Middle frontal gyrus (tissue), 1 donor: ENCODE data around the gene MT1X.

Source experiments
- DNase-seq: peaks from one replicate; pipeline ENCODE4 v3.0.0-alpha.2; 2015; ENCODE audit warnings: low spot score; ENCODE audit errors: extremely low spot score

MT1X gene

DNA sequence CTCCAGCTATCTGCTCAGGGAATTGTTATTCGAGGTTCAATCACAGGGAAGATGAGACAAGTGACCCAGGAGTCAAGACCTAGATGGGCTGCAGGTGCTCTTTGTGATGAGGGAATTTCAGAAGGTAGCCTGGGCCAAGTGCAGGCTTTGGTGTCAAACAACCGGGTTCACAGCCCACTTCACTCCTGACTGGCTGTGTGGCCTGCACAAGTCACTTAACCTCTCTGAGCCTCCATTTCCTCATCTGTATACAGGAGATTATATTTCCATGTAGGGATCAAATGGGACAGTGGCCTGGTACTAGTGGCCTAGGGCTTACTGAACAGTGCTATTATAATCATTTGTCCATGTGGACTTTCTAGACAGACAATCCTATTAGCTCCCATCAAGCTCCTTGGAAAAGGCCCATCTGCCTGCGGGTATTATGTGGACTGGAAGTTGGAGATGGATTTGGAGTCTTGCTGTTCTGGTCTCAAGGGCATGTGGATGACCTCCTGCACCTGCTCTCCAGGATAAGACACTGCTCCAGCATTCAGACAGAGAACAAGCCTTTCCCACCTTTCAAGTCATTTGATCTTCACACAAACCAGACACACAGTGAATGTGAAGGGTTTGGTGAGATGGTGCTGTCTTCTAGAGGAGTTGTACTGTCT is 3.1 kb upstream of the MT1X start:
- DNase-seq: no peak

DNA sequence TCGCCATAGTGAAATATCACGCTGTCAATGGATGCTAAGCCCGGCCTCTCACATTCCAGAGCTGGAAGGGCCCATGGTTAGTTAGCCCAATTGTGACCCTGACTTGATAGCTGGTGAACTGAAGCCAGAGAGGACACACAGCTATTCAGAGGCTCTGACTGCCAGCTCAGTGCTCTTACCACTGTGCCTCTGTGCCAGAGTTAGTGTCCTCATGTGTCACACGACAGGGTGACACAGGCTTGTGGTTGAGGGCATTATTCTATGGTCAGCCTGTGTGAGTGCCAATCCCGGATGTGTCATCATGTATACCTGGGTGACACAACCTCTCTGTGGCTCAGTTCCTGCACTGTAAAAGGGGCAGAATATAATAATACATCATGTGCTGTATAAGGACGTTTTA is 2.5 kb upstream of the MT1X start:
- no peak for DNase-seq

DNA sequence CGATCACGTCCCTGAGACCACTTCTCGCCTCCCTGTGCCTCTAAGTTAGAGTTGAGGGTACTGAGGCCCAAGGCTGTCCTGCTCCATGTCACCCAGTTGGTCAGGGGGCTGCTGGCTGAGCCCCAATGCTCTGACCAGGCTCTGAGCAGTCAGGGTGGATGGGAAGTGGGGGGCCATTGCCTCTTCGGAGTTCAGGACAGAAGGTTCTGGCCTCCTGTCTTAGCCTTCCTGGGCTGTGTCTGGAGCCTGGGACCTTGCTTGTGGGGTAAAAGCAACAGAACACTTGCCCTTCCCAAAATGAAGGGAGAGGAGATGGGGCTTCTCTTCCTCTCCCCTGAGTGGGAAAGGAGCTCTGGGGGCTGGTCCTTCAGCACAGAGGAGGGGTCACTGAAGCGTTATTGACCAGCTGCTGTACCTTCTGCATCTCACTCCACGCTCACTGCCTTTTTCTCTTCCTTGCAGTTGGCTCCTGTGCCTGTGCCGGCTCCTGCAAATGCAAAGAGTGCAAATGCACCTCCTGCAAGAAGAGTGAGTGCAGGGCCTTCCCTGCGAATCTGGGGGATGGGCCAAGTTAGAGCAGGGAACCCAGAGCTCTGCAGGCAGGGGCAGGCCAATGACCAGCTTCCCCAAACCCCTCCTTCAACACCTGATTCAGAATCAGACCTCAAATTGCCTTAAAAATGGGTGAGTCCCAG is 580 bp downstream of the MT1X start:
- DNase-seq: no peak

DNA sequence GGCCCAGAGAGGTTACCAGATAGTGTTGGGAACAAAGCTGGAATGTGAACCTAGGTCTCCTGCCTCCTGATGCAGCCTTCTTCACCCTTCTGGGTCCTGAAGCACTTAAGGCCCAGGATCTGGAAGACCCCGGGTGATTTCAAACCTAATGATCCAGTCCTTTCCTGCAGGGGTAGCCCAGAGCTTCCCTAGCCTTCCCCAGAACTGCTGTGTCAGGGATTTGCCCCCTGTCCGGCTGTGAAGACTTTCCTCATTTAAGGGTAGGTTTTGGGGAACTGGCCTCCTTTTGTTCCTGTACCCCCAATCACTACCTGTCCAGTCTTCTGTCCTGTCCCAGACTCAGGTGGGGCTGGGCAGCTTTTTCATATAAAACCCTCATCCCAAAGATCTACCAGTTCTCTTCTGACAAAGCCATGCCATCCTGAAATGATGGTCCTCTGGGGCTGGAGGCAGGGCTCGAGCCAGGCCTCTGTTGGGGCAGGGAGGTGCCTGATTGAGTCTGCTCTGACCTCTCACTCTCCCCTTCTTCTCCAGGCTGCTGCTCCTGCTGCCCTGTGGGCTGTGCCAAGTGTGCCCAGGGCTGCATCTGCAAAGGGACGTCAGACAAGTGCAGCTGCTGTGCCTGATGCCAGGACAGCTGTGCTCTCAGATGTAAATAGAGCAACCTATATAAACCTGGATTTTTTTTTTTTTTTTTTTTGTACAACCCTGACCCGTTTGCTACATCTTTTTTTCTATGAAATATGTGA is 1.3 kb downstream of the MT1X start:
- no peak for DNase-seq

DNA sequence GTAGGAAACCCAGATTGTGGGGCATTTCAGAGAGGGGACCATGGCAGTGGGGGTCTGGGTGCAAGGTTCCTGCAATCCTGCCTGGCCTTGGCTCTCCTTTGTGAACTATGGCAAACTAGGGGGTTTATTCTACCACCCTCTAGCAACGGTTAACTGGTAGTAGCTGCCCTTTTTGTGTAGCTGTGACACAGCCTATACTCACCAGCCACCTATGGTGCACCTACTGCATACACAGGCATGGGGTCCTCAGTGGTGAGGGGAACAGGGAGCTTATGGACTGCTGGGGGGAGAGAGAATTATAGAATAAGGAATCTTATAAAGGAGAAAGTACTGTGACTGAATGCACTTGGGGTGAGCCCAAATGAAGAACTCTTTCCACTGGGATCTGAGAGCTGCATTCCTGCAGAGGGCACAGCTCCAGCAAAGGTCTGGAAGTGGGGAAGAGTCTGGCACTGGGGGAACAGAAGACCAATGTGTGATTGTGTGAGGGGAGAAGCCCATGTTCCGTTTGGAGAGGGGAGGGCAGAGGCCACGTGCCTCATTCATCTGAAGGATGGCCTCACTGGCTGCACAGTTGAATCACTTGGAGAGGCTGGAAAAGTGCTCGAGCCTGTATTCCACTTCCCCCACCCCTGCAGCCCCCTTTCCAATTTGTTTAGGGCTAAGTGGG is 2.1 kb downstream of the MT1X start:
- no peak for DNase-seq

DNA sequence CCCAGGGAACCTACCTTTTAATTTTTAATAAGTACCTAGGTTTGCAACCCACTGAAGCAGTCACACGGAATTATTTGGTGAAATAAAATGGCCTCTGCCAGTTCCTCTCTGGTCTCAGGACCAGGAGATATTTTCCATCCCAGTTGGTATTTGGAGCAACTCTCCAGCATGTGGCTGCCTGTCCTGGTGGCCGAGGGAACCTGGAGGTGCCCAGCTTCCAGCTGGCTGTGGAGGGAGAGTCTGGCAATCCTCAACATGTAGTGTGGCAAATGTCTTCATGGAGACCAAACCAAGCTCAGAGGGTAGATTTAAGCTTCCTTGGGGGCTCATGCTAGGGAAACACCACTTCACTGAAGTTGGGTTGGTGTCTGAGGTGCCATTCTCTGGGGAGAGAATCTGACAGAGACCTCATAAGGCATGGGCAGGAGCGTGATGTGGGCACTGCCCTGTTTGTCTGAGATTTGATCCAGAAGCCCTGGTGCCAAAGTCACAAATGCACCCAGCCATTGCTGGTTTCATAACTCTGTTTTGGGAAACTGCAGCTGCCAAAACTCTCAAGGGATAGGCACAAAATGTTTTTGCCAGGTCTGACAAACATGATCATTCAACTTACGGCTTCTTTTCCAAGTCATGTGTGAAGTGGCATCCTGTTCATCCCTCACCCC is 2.8 kb downstream of the MT1X start:
- no peak for DNase-seq

DNA sequence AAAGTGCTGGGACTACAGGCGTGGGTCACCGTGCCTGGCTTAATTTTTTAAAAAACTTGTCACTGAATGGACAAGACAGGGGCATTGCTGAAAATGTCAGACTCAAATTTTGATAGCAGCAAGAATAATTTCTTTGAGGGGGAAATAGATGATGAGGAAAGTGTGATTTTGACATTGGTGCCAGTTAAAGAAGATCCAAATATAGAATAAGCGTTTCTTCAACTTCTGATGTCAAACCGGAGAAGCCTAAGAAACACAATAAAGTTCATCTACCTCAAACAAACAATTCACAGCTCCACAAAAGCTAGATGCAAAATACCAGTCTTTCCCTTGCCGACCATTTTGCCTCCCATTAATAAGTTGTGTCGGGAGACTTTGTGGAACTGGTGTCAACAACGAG is 4.5 kb downstream of the MT1X start:
- no peak for DNase-seq

DNA sequence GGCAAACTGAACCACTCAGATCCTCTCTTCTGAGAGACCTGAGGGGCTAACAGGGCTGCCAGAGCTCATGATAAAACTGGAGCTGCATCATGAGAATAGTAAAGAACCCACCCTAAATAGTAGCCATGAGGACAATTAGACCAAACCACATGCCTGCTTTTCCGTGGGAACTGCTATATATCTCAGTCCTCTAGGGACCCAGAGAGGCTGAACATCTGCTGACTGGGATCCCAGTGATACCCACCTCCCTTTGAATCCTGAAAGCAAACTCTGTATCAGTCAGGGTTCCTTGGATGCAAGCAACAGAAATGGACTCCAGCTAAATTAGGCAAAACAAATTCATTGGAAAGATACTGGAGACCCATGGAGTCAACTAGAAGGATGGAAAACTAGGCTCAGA is 6.5 kb downstream of the MT1X start:
- no peak for DNase-seq

DNA sequence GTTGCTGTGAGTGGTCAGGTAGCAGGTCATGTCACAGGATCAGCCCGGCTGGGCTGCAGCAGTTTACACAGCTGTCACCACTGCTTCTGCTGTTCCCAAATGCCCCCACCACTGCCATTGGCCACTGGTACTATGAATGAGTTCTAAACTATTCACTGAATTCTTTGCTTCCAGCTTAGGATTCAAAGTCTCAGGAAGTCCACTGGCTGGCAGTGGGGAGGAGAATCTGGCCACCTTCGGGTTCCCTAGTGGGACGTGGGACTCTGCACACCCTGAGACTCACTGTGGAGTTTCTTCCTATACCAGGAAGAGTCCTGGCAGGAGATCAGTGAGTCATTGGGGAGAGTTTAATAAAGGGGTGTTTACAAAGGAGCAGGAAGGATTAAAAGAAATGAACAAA is 6.9 kb downstream of the MT1X start:
- DNase-seq: no peak

DNA sequence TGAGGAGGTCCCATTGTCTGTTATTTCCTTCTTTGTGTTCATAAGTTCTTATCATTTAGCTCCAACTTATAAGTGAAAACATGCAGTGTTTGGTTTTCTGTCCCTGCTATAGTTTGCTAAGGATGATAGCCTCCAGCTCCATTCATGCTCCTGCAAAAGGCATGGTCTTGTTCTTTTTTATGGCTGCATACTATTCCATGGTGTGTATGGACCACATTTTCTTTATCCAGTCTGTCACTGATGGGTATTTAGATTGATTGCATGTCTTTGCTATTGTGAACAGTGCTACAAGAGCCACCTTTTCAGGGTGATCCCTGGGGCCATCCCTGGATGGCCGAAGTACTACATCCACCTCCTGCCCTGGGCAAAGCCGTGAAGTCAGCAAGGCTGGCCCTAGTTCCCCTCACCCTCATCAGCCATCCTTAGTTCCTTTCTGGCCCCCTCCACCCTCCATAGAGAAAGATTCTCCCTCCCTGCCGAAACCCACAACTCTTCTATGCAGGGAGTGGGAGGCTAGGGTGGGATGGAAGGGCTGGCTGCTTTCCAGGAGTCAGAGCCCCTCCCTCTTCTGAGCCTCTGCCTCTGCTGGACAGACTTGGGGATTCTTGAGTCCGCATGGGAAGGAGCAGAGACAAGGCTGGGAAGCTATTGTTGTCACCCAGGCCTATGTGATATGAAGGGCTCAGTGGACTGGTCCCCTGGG is 8.3 kb downstream of the MT1X start:
- no peak for DNase-seq

DNA sequence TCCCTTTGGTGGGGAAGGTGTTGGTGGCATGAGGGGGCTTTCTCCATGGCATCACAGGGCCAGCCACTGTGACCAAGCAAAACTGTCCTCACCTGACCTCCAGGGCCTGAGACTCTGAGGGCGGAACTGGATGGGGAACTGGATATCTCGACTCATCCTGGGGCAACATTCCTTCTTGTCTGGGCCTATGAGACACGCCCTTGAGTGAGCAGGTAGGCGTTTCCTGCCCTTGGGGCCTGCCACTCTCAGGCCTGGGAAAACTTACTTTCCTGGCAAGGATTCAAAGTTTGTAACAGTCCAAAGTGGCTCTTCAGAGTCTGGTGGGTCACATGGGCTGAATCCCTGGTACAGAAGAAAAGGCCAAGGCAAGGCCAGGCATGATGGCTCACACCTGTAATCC is 9.6 kb downstream of the MT1X start:
- DNase-seq: no peak

DNA sequence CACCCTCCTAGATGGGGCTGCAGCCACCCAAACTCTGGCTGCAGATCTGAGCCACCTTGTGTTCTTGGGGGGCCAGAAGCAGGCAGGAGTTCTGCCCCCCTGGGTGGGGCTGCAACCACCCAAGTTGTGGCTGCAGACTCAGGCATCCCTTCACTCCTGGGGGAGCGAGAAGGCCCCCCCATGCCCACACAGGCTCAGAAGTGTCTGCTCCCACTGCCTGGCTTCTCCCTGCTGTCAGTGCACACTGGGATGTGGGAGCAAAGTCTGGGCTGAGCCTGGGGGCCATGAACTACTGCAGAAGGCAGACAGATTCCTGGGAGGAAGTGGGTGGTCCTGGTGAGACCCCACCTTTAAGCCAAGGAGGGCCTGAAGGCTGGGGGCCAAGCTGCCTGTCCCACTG is 13.0 kb downstream of the MT1X start:
- DNase-seq: no peak

DNA sequence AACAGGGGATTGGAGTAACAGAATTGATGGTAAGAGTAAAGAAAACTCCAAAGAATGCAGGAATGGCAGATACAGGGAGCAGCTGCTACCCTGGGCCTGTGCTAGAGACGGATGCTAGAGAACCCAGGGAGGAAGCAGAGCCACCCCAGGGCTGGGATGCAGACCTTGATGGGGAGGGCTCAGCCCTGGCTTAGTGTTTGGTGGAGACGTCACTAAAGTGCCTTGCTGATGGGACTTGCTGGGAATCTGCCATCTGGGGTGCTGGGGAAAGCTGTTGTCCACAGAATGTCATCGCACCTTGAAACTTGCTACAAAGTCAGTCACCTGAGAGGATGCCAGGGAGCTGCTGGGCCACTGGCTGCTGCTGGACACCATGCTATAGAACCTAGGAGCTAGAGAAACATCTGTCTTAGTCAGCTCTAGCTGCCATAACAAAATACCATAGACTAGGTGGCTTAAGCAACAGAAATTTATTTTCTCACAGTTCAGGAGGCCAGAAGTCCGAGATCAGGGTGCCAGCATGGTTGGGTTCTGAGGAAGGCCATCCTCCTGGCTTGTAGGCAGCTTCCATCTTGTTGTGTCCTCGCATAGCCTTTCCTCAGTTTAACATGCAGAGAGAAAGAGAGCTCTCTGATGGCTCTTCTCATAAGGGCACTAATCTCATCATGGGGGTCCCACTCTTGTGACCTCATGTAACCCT is 15.3 kb downstream of the MT1X start:
- DNase-seq: no peak

DNA sequence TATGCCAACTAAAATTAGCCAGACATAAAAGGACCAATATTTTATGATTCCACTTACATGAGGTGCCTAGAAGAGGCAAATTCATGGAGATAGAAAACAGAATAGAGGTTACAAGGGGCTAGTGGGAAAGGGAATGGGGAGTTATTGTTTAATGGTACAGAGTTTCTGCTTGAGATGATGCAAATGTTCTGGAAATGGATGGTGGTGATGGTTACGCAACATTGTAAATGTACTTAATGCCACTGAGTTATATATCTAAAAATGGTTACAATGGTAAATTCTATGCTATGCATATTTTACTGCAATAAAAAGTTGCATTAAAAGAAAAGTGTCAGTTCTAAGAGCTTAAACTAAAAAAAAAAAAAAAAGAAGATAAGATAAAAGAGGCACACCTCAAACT is 17.9 kb downstream of the MT1X start:
- no peak for DNase-seq

DNA sequence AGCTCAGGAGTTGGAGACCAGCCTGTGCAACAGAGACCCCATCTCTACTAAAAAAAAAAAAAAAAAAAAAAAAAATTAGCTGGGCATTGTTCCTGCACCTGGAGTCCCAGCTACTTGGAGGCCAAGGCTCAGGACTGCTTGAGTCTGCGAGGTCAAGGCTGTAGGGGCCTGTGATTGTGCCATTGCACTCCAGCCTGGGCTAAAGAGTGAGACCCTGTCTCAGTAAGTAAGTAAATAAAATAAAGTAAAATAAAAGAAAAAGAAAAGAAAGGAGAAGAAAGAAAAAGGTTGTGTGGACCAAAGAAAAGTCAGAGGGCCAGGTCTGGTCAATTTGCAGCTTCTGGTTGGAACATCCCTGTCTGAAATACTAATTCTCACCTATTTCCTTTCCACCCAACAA is 18.4 kb downstream of the MT1X start:
- no peak for DNase-seq

DNA sequence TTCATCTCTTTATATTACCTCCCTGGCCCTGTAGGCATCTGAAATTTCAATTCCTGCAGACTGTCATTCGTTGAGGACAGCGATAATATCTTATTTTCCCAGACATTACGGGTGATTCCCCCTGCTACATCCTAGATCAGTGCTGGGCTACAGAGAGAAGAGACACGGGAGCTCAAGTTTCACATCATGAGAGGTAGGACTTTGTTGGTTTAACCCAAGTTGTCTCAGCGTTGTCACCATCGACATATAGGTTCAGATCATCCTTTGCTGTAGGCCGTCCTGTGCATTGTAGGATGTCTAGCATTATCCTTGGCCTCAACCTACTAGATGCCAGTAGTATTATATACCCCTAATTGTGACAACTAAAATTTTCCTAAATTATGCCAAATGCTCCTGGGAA is 19.3 kb downstream of the MT1X start:
- no peak for DNase-seq

DNA sequence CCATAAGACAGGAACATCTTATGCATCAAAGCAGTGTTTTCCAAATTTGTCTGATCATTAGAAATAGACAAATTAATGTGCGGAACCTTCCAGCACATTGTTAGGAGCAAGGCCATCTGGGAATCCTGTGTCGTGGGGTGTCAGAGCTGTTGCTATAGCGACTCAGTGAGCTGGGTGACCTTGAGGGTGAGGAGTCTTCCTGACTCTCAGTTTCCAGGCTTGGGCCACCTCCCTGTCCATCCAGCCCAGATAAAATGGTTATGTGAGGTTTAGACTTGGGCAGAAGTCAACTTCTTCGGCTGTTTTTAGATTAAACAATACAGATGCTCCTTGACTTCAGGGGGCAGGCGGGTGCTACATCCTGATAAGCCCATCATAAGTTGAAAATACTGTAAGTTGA is 20.6 kb downstream of the MT1X start:
- DNase-seq: no peak

DNA sequence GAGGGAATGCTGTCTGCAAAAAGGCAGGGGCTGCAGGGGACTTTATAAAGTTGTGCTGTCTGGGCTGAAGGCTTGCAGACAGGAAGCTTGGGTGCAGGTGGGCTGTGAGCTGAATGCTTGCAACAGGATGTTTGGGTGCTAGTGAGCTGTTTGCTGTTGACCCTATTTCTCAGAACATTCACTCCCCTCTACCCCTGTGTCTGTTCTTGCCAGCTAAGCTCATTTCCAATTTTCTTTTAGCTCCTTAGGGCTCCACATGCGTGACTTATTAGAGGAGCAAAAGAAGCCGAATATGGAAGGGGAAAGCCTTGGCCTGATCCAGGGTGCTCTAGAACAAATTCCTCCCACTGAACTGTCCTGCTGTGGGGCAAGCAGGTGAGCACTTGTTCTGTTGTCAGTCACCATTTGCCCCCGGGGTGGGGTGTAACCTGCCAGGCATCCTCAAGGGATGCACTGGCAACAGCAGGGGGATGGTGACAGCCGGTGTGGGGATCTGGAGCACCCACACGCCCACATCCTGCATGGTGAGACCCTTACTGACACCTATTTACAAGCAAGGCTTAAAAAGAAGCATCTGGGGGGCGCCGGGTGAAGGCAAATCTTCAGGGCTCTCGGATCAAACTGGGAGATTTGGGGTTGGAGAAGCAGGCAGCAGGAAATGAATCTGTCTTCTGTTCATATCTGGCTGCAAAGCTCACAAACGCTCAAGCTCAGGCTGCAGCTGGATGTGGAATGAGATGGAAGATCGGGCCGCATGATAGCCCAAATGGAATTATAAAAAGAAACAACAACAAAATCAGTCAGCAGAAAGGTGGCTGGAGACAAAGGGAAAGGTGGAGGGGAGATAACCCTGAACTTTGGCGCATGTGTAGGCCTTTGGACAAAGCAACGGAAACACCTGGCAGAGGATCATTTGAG is 26.5 kb downstream of the MT1X start:
- no peak for DNase-seq

DNA sequence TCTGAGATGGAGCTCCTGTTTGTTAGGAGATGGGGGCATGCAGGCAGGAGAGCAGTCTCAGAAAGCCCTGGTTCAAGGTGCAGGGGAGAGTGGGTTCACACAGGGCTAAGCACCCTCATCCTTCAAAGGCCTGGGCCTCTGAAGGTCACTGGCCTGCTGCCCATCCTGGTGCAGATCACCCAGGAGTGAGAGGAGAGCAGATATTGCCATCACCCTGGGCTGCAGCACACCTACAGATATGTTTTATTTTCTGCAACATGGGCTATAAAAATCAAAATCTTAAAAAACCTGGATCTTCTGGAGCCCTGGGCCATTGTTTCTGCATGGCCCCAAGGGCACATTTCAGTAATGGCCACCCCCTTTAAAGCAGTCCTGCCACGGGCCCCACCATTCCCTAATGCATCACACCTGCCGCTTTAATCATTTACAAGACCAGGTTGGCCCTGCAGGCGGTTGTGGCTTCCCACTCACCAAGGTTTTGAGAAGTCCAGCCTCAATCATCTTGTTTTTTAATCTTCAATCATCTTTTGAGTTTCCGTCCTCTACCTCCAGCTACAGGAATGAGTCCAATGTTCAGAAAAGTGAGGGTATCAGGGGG is 27.3 kb downstream of the MT1X start:
- no peak for DNase-seq
